HG02763 (cell line): ENCODE data around the gene CSTB.

Experiments used
- ATAC-seq: cut with Tn5 transposase; IDR thresholded peaks from one replicate; pipeline ENCODE4 v1.9.1; 2021; ENCODE audit warnings: mild to moderate bottlenecking, moderate library complexity; ENCODE audit not compliant: unreplicated experiment

Gene CSTB

GRCh38 chr21:43752758-43753438 lies 23.2 kb downstream of the CSTB start:
- ATAC-seq = no peak

- no peak for ATAC-seq
Measured at GRCh38 chr21:43751955-43752591, 24.0 kb downstream of the CSTB start.

- no peak for ATAC-seq
Measured at GRCh38 chr21:43750339-43751033, 25.6 kb downstream of the CSTB start.

GRCh38 chr21:43749651-43750262 lies 26.4 kb downstream of the CSTB start:
- ATAC-seq = no peak

GRCh38 chr21:43748622-43749021 lies 27.5 kb downstream of the CSTB start:
- ATAC-seq = no peak

GRCh38 chr21:43745772-43746517 lies 30.2 kb downstream of the CSTB start:
- no peak for ATAC-seq

GRCh38 chr21:43744725-43745124 lies 31.4 kb downstream of the CSTB start:
- no peak for ATAC-seq

GRCh38 chr21:43743947-43744346 lies 32.2 kb downstream of the CSTB start:
- no peak for ATAC-seq

GRCh38 chr21:43741423-43742096 lies 34.5 kb downstream of the CSTB start:
- ATAC-seq = no peak

GRCh38 chr21:43740497-43741156 lies 35.5 kb downstream of the CSTB start:
- no peak for ATAC-seq

GRCh38 chr21:43739621-43740435 lies 36.3 kb downstream of the CSTB start:
- no peak for ATAC-seq

- no peak for ATAC-seq
Measured at GRCh38 chr21:43737158-43737950, 38.8 kb downstream of the CSTB start.

- ATAC-seq = no peak
Measured at GRCh38 chr21:43736224-43736883, 39.8 kb downstream of the CSTB start.

GRCh38 chr21:43735236-43736091 lies 40.6 kb downstream of the CSTB start:
- no peak for ATAC-seq

GRCh38 chr21:43734928-43735229 lies 41.2 kb downstream of the CSTB start:
- ATAC-seq = no peak

- no peak for ATAC-seq
Measured at GRCh38 chr21:43734131-43734927, 41.8 kb downstream of the CSTB start.
